GM19193 (cell line): ENCODE results near the gene TUBGCP2.

Source experiments
- POLR2A ChIP-seq: IDR thresholded peaks from 4 replicates; pipeline ENCODE4 v1.6.1; 2011; ENCODE audit not compliant: insufficient read depth, insufficient read length; ENCODE audit errors: extremely low read depth

TUBGCP2 gene

DNA sequence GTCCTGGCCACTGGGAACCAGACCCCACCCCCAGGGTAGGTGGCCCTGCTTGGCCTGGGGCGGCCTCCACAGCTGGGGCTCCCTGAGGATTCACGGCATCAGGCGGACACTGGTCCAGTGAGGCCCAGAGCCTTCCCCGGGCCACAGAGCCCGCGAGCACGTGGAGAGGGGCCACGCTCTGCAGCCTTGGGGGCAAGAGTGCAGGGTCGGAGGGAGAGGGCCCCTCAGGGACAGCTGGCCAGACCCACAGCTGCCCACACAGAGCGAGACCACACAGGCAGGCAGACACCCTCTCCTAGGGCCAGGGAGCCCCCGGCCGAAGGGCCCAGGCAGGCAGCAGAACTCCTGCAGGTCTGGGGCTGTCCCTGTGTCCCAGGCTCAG lies 60.3 kb downstream of the TUBGCP2 start:
- no peak for TF ChIP-seq POLR2A

DNA sequence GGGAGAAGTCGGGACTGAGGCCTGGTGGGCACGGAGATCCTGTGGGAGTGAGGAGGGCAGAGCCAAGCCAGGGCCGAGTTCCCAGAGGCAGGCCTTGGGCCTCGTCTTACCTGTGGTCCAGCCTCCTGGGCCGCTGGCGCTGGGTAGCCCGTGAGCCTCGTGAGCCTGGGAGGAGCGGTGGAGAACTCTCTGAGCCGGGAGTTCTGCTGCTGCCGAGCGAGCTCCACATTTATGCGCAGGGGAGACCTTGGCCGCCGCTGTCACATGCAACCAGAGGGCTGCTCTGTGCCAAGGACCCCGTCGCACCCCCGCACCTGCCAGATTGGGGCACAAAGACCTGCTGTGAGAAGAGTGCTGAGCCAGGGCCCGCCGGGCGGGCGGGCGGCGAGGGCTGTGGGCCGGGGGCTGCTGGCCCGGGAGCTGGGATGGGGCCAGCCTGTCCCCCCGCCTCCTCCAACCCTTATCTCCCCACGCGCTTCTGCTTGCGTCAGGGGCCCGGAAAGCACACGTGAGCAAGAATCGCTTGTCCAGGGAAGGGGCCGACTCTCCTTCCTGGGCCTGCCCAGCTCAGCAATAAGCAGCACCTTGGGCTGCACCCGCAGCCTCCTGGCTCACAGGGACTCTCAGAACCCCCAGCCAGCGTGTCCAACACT lies 60.9 kb downstream of the TUBGCP2 start:
- no peak for TF ChIP-seq POLR2A

DNA sequence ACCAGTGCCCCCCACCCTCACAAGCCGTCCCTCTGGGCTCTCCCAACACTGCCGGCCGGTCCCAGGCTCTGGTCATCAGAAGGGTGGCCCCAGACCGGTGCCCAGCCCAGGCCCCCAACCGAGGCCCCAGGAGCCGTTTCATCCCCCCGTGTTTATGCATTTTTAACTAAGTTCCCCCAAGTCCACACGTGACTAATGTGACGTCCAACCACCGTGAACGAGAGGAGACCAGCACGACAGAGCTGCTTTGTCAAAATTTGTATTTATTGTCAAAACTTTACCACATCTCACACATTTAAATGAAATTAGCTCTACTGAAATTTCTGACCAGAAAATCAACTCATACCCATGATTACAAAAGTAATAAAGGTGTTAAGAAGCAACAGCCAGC lies 62.4 kb downstream of the TUBGCP2 start:
- TF ChIP-seq POLR2A = no peak

DNA sequence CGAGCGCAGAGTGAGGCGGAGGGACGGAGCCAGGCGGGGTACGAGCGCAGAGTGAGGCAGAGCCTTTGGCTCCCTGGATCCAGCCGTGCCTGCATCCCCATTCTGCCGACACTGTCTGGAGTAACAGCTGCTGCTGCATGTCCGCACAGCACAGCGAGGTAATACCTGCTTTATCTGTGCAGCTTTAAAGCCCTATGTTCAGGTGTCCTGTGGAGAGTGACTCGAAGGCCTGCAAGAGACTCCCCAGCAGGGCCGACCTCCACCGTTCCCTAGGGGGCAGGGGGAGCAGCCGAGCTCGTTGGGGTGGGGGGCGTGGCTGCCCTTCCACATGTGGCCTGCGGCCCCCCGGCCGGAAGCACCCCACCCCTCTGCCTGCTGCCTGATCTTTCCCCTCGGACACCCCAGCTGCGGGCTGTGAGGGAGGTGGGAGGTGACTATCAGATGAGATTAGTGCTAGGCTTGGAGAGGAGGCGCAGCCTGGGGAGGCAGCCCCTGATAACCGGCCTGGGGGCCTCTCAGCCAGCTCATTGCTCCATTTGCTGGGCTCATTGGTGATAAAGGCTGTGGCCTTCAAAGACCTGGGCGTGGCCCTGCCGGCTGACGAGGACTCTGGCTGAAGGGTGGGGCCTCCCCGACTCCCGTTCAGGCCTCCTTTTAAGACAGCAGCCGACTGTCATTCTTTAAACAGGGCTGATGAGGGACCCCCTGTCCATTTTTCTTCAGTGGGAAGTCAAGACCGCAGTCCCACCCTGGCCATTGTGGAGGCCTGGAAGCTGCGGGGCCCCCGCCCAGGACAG lies 63.0 kb downstream of the TUBGCP2 start:
- TF ChIP-seq POLR2A = no peak

DNA sequence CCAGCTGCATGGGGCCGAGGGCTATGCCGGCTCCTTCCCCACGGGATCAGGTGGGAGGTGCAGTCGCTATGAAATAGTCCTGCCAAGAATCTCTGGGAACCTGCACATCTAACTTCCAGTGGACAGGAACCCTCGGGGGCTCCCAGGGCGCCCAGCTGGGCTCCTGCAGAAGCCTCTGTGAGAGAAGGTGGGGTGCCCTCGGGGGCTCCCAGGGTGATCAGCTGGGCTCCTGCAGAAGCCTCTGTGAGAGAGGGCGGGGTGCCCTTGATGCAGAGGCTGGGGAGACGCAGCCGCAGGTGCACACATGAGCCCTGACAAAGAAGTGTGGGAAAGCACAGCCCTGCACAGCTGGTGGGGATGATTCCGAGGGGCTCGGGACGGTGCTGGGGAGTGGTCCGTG lies 65.1 kb downstream of the TUBGCP2 start:
- no peak for TF ChIP-seq POLR2A

DNA sequence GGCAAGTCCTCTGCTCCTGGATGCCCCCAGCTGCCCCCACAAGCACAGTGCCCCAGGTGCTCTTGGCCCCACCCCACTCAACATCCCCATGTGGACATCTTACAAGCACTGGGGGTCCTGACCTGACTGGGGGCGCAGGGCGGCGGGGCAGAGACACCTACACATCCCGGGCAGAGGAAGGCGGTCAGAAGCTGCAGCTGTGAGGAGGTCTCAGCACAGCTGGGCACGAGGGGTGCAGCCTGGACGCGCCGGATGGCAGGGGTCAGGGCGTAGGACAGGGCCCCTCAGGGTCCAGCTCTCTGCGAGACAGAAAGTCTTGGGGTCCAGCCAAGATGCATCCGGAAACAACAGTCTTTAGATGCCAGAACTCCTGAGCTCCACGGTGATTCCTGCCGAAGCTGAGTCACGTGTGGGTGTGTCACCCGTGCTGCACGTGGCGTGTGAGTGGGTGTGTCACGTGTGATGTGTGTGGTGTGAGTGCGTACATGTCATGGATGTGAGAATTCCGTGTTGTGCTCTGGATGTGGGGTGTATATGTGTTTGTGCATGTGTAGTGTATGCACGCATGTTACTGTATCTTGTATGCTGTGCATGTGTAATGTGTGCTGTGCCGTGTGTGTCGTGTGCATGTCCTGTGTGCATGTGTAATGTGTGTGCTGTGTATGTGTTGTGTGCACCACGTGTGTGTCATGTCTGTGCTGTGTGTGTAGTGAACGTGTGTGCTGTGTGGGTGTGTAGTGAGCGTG lies 65.9 kb downstream of the TUBGCP2 start:
- no peak for TF ChIP-seq POLR2A

DNA sequence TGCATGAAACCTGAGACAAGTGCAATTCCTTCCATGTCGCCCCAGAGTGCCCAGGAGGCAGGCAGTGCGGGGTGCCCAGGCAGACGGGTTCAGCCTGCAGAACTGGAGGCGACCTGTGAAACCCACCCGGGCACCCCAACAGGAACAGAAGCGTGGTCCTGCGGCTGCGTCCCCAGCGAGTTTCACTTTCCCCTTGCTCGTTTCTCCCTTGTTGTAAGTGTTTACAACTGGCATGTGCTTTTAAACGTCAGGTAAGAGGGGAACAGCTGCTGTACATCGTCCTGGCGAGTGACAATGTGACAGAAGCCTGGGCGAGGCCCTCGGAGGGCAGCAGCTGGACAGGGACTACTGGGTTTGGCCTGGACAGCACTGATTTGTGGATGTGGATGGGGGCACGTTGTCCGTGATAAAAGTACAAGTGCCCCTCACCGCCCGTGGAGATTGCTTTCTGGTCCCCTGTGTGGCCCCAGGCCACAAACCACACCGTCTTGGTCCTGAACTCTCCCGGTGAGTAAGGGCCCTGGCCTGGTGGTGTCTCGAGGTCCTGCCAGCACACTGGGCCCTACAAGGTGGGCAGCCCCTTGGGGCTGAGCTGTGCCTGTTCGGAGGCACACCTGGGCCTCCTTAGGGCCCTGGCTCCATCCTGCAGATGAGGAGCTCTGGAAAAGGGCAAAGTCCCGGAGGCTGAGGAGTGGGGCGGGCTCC lies 67.0 kb downstream of the TUBGCP2 start:
- TF ChIP-seq POLR2A = no peak

DNA sequence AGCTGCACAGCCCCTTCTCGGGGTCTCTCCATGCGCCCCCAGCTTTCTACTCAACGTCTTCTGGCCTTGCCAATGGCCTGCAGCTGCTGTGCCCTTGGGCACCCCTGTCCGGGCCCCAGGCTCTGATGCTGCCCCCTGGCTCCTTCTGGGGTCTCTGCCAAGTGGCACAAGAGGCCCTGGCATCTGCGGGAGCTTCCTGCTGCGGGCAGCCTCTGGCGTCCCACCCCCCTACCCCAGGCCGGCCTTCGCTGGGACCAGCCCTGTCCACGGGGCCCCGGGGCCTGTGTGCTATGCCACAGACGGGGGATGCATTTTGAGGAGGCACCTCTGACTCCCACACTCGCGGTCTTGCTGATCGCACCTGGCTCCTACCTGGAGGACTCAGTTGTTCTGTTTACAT lies 68.7 kb downstream of the TUBGCP2 start:
- TF ChIP-seq POLR2A = no peak

DNA sequence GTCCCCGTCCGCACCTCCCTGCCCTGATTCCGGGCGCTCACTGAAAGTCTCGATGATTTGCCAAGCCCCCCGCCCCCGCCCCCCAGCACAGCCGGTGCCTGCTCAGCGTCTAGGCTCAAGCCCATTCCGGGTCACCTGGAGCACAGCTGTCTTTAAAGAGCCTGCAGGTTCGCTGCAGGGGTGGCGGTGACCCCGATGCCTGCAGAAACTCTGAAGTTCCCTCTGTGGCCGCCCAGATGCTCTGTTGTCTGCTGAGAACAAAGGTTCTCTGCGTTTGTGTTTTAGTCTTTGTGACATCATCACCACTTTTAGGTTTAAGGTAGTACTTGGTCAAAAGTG lies 70.2 kb downstream of the TUBGCP2 start:
- TF ChIP-seq POLR2A = no peak

DNA sequence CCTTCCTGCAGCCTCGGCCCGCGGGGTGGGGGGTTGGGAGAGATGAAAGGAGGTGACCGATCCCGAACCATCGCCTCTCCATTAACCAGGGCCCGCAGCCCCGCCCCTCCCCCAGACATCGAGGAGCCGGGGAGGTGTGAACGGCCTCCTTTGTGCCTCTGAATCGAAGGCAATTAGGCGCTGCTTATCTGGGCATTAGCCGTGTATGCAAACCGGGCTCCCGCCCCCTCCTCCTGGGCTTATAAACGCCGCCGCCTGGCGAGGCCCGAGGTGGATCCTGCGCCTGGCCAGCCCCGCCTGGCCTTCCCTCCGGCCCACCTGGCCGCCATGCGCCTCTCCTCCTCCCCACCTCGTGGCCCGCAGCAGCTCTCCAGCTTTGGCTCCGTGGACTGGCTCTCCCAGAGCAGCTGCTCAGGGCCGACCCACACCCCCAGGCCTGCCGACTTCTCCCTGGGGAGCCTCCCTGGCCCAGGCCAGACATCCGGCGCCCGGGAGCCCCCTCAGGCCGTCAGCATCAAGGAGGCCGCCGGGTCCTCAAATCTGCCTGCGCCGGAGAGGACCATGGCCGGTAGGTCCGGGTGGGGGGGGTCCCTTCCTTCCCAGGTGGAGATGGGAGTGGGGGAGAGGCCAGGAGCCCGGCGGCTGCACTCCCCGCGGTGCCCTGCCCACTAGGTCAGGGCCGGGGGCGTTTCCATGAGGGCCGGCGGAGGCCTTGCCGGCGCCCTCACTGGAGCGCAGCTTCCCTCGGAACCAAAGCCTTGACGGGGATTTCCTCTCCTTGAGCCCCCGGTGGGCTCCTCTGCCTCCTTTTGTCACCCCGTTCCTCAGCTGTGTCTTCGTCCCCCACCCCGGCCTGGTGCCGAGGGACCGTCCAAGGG lies 70.8 kb downstream of the TUBGCP2 start, which contains the start of gene VENTX:
VENTX (plus strand) TSS at position 268 of the 878 bp plus-strand sequence; CDS start at position 328, 60 bp downstream.
- TF ChIP-seq POLR2A = no peak

DNA sequence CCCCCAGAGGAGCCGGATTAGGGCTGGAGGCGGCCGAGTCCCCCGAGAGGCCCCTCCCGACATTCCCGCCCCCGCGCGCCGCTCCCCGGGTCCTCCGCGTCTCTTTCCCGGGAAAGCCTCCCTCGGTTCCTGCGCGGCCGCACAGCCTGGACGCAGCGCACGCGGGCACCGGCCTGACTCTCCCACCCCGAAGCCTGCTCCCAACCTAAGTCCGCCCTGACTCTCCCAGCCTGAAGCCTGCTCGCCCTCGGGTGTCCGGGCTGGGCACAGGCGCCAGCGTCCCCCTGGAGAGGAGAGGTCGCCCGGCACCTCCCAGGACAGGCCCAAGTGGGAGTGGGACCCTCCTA lies 71.5 kb downstream of the TUBGCP2 start:
- no peak for TF ChIP-seq POLR2A

DNA sequence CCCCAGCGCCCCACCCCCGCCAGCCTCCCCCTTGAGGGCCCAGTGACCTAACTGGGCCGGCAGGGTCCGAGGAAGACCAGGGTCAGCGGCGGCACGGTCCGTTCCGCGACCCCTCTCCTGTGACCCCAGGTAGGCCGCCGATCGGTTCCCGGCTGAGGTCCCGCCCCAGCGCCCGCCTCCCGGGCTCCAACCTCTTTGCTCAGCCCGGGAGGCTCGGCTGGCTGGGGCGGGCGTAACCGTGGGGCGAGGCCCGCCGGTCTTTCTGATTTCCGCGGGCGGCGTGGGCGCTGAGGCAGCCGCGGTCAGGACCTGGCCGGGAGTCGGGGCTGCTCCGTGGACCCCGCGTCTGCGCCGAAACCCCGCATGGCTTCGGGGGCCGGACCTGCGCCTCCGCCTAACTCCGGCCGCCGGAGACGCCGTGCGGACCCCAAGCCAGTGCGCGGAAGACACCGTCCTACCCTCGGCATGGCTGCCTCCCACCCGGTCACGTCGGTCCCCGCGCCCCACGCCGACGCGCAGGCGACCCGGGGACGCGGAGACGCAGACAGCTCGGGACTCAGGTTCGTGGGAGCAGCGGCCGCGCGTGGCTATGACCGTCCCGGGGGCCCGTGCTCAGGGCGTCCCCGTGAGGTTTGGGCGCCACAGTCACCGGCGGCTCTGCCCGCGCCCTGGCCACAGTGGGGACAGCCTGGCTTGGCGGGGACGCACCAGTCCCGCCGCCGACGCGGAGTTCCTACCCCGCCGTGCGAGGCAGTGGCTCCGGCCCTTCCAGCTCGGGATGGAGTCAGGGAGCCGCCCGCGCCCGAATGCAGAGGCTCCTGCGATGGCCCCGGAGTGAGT lies 72.1 kb downstream of the TUBGCP2 start:
- TF ChIP-seq POLR2A = no peak

DNA sequence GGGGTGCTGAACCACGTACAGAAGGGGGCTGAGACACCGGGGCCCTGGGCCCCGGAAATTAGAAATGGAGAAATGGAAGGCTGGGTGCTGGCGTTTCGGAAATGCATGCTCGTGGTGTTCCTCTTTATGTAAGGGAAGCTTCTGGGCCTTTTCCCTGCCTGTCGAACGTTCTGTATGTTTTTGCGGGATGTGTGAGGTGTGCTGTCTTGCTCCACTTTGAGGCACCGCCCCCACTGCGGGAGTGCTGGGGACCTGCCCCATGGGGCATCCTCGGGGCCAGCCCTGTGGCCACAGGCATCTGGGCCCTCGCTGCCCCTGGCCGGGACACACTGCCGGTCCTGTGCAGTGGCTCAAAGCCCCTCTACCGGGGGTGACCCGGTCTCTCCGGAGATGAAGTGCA lies 72.7 kb downstream of the TUBGCP2 start:
- TF ChIP-seq POLR2A = no peak
